Left renal pelvis (tissue), 4 donors: ENCODE results near the gene CXorf38. TPM values are rescaled to one million over a fixed set of nuclear protein-coding genes. Genes with fewer than 3 reads are reported as not detected.
"Not testable (repeated sequence)": the region's sequence is repeated elsewhere in the genome, so short reads cannot be mapped to it uniquely, and the experiment has no call there.

Experiments used
- DNase-seq, 4 donors: peaks; one replicate each; pipeline ENCODE4 v3.0.0-alpha.2; 2013; ENCODE audit warnings: low read depth in 4 of 4, low spot score in 3 of 4
- polyA plus RNA-seq, 4 donors: library from polyadenylated mRNA; unstranded; fragments of 120-200 nt; gene quantifications; one replicate each; pipeline ENCODE4 v1.2.1, GENCODE V29; 2013; ENCODE audit not compliant: insufficient read length in 4 of 4

Gene CXorf38
- polyA plus RNA-seq, 4 donors, result 10.2 to 12.1 (median 11.2) TPM

DNA sequence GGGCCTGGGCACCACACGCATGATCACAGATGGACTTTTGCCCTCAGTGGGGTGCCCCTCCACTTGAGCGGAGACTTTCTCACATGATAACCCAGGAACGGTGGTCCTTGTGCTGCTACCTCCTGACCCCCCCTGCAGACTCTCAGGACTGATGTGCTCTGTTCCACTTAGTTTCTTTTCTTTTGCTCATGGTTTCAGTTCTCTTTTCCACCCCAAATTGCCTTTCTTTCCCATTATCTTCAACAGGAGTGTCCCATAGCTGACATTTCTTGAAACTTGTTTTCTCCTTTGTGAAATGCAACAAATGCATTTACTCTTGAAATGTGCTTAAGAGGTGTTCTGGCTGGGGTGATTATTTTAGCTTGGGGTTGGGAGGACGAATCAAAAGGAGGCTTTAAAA, 15.2 kb downstream of the CXorf38 start:
- DNase-seq, result no peak

DNA sequence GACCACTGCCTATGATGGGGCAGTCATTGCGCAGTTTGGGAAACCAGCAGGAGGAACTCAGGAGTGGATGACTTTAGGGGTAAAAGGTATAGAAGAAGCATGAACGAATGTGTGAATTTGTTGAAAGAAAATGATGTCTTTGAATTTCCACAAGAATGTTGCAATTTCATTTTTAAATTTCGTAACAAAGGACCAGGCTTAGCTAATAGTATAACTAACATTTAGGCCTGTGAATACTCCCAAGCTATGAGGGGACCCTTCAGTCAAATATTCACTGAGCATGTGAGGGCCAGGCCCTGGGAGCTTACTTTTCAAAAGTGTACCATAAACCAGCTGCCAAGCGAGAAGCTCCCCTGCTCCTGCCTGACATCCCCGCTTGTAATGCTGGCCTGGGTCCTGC, 18.9 kb downstream of the CXorf38 start:
- DNase-seq, result no peak

DNA sequence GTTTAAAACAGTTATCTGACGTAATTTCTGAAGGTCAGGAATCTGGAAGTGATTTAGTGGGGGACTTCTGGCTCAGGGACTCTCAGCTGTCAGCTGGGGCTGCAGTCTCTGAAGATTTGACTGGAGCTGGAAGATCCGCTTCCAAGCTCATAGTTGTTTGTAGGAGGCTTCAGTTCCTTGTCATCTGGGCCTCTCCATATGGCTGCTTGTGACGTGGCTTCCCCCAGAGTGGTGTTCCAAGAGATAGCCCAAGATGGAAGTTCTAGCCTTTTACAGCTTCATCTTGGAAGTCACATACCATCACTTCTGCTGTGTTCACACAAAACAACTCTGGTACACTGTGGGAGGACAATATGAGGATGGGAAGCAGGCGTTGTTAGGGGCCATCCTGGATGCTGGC, 22.1 kb downstream of the CXorf38 start:
- DNase-seq, result no peak

DNA sequence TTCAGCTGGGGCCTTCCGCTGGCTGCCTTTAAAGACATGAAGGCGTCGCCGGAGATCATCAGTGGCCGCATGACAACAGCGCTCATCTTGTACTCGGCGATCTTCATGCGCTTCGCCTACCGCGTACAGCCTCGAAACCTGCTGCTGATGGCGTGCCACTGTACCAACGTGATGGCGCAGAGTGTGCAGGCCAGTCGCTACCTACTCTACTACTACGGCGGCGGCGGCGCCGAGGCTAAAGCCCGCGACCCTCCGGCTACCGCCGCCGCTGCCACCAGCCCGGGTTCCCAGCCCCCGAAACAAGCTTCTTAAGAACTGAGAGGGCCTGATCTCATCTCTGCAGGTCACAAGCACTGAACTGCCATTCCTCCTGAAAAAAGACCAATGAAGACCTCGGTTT, 23.7 kb downstream of the CXorf38 start:
- no peak for DNase-seq

DNA sequence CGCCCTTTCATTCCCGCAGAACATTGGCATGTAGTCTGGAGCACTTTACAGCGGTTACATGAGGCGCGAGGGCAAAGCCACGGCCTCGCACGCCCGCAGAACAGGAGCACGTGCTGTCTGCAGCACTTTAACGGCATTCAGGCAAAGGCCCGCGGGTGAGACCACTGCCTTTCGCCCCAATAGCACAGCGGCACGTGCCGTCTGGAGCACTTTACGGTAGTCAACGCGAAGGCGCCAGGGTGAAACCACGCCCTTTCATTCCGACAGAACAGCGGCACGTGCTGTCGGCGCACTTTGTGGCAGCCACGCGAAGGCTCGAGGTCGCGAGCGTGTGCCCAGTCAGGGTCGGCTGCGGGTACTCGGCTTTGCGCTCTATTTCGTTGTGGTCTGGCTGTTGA, 24.2 kb downstream of the CXorf38 start, which contains the start of gene MPC1L:
MPC1L (plus strand) TSS at position 290 of the 398 bp plus-strand sequence. CDS start 138 bp downstream, outside the sequence.
- DNase-seq, result no peak

DNA sequence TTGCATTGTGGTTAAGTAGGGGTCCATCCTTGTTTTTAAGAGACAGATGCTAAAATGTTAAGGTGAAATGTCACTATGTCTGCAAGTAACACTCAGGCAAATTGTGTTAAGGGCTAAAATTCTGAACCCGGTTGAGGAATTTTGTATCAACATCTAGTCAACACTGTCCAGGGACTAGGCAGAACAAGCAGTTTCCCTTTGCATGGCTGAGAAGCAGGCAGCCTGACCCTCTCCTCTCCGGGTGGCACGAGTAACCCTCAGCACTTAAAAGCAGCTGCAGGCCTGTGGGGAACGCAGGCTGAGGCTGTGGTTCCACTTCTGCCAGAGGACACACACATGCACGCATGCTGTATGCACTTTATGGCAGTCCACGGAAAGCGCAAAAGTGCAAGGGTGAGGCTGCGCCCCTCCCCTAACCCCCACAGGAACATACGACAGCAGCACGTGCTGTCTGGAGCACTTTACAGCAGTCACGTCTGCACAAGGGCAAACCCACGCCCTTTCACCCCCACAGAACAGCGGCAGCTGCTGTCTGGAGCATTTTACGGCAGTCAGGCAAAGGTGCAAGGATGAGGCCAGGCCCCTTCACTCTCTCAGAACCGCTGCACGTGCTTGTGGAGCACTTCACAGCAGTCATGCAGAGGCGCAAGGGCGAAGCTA, 24.8 kb downstream of the CXorf38 start:
- no peak for DNase-seq

DNA sequence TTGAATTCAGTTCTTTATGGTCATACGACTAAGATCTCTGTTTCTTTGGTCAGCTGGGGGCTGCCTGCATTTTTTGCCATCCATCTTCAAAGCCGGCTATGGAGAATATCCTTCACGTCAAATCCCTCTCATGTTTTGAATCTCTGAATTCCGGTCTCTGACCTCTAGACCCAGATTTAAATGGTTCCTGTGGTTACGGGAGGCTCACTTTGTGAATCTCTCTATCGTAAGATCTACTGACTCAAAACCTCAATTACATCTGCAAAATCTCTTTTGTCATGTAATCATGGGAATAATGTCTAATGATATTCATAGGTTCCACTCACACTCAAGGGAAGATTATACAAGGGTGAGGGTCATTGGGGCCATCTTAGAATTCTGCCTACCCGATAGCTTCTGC, 29.8 kb downstream of the CXorf38 start:
- no peak for DNase-seq

DNA sequence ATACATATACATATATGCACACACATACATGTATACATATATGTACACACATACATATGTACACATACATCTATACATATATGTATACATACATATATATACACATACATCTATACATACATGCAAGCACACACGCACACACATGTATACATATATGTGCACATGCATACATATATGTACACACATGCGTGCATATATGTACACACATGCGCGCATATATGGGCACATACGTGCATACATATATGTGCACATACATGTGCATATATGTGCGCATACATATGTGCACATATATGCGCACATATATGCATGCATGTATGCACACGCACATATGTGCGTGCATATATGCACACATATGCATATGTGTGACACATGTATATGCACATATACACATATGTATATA, 31.4 kb downstream of the CXorf38 start:
- DNase-seq, result no peak

DNA sequence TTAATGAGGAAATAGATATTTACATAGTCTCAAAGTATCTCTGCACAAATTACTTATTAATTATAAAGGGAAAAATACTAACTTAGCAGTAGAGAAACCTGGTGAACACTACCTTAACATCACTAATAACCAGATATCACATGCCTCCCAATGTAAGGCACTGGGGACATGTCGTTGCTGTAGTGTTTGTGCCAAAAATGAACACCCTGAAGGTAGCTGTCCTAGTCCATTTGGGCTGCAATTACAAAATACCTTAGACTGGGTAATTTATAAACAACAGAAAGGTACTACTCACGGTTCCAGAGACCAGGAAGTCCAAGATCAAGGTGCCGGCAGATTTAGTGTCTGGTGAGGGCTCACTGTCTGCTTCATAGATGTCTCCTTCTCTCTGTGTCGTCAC, 34.9 kb downstream of the CXorf38 start:
- DNase-seq, result no peak

DNA sequence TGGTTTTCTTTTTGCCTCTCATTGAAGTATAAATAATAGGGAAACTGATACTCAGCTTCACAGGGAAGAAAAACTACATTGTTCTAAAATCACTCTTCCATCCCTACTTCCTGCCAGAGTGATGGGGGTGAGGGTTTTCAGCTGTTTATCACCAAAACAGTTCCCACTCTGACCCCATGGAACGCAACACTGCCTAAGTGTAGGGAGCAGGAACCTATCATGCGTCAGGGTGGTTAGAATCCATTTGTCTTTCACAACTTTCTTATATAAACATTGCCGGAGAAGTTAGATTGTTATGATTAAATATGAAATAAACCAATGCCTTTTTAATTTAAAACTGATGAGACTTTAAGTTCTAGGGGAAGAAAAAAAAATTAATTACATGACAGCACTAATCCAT, 40.0 kb downstream of the CXorf38 start:
- no peak for DNase-seq

DNA sequence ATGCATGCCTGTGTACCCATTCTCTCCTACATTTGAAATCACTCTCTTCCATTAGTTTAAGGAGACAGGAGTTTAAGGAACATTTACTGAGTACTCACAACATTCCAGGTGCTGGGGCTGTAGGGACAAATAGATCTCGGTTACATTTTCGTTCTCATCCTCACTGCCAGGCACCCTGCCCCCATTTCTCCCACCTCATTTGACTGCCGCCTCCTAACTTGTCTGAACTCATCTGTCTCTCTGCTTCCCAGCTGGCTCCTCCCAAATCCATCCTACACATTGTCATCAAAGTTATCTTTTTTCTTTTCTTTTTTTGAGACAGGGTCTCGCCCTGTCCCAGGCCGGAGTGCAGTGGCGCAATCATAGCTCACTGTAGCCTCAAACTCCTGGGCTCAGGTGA, 43.9 kb downstream of the CXorf38 start:
- DNase-seq, result no peak

DNA sequence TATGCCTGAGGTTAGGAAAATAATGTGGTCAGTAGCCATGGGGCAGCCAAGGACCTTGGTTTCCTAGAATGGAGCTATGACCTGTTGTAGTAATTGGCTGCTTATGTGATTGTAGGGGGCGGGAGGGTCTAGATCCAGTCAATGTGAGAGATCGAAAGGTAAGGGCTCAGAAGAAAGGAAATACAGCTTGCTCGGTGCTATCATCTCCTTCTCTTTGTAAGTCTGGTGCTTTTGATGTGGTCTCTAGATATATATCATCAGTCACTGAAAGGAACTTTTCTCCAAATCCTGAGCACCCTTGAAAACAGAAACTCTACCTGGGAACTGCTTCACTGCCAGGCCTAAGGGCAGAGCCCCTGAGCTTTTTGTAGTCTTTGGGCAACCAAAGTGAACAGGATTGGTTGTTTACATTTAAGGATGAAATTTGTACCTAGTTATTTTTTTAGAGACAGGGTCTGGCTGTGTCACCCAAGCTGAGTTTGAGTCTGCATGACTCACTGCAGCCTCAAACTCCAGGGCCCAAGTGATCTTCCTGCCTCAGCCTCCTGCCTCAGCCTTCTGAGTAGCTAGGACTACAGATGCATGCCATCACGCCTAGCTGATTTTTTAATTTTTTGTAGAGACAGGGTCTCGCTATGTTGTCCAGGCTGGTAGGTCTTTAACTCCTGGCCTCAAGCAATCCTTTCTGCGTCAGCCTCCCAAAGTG, 57.6 kb downstream of the CXorf38 start:
- not testable (repeated sequence) for DNase-seq

DNA sequence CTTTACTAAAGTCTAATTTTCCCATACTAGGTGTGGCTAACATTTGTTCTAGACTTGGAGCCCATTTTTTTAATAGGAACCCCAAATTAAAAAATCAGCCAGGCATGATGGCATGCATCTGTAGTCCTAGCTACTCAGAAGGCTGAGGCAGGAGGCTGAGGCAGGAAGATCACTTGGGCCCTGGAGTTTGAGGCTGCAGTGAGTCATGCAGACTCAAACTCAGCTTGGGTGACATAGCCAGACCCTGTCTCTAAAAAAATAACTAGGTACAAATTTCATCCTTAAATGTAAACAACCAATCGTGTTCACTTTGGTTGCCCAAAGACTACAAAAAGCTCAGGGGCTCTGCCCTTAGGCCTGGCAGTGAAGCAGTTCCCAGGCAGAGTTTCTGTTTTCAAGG, 59.7 kb downstream of the CXorf38 start:
- not testable (repeated sequence) for DNase-seq

DNA sequence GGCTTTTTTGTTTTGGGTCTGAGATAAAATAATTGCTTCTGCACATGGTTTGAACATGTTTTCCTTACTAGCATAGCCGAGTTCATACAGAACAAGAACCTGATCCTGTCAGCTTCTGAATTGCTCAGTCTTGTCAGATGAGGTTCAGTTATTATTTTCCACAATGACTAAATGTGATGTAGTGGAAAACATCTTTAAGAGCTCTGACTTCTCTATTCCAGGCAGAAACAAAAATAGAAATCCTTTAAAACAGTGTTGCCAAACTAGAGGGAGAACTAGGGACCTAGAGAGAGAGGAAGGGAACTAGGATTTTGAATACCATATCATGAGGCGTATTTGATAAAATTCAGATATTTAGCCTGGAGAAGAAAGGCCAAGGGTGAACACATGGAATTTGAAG, 64.5 kb downstream of the CXorf38 start:
- no peak for DNase-seq

DNA sequence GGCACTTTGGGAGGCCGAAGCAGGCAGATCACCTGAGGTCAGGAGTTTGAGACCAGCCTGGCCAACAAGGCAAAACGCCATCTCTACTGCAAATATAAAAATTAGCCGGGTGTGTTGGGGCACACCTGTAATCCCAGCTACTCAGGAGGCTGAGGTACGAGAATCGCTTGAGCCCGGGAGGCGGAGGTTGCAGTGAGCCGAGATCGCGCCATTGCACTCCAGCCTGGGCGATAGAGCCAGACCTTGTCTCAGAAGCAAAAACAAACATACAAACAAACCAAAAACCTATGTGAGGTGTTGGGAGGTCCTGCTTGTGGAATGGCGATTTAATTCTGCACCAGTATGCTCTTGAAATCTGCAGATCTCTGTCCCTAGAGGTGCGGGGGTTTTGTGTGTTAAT, 65.2 kb downstream of the CXorf38 start:
- not testable (repeated sequence) for DNase-seq

DNA sequence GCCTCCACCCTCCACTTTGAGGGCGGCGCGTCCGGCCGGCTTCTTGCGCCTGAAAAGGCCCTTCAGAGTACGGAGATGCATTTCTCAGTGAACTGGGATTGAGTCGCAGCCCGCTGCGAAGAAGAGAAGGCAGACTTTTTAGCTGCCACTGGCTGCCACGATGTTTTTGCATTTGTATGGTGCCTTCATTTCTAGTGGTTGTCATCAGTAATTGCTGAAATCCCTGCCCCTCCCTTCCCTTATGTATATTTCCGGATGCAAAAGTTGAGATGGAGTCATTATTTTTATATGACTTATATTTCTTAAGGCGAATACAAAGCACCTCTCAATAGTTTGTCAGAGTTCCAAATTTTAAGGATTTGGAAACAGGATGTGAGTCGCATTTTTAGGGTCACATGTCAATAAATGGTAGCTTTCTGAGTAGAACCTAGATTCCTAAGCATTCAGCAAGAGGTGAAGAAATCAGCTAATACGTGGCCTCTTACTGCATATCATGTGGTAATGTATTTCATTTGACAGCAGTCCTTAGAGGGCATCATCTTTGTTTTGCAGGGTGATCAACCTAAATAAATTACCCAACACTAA, 65.9 kb downstream of the CXorf38 start:
- no peak for DNase-seq

DNA sequence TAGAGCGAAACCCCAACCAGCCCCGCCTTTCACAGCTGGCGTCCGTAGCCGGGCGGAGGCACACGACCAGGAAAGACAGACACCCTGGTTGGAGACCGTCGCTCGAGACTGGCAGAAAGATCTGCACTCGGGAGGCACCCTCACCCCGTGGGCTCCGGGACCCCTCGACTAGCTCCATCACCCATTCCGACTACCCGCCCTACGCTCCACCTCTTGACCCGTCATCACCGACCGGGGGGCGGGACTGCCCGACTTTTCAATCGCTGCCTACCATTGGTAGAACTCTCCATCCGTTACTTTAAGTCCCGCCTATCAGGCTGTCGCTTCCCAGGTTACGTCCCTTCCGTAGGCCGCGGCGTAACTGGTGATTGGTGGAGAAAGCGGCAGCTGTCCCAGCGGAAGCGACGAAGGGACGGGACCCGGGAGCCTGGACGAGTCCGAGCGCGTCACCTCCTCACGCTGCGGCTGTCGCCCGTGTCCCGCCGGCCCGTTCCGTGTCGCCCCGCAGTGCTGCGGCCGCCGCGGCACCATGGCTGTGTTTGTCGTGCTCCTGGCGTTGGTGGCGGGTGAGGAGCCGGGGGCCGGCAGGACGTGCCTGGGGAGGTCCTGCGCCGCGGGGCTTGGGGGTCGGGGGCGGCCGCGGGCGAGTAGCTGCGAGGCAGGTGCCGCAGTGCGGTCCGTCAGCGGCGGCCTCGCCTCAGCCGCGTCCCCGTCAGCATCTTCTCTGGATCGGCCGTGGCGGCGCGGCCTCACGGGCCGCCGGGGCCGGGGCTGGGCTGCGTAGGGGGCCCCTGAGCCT, 66.6 kb downstream of the CXorf38 start, which contains the start of gene ATP6AP2:
ATP6AP2 (plus strand) TSS at position 434 of the 799 bp plus-strand sequence; CDS start at position 530, 96 bp downstream.
- peak; percentile 81 to 87 (median 84) for DNase-seq

DNA sequence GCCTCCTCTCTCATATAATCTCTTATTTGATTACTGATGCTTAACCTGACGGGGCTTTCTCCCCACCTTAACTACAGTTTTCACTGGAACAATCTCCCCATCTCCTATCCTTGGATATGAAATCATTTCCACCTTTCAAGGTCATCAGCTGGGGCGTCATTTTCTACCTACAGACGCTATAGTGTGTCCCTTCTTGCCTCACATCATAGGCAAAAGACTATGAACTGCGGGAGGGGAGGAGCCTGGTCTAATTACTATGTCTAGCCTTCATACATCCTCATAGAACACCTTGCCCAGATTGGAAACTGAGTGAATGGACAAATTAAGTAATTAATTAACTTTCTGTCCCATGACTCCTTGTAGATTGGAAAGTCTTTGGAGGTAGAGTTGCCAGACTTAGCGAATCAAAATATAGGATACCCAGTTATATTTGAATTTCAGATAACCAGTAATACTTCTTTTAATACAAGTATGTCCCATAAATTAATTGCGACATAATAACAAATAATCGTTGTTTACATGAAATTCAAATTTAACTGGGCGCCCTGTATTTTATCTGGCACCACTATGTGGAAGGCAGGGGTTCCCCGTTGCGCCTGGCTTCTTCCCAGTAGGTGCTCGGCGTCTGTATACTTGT, 67.3 kb downstream of the CXorf38 start:
- no peak for DNase-seq

DNA sequence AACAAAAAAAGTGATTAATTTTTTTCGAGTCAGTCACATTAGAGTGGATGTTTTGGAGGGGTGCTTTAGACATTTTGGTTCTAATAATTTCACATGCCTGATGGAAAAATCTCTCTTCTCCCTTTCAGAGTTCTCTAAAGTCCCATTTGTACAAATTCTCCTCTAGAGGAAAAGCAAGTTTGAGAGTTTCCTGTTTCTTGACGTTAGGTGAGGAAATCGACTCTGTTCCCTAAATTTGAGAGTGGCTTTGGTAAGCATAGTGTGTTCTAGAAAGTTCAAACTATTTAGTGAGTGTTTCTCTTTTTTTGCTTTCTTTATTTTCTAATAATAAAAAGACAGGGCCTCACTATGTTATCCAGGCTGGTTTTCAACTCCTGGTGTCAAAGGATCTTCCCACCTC, 68.2 kb downstream of the CXorf38 start:
- DNase-seq, result no peak

DNA sequence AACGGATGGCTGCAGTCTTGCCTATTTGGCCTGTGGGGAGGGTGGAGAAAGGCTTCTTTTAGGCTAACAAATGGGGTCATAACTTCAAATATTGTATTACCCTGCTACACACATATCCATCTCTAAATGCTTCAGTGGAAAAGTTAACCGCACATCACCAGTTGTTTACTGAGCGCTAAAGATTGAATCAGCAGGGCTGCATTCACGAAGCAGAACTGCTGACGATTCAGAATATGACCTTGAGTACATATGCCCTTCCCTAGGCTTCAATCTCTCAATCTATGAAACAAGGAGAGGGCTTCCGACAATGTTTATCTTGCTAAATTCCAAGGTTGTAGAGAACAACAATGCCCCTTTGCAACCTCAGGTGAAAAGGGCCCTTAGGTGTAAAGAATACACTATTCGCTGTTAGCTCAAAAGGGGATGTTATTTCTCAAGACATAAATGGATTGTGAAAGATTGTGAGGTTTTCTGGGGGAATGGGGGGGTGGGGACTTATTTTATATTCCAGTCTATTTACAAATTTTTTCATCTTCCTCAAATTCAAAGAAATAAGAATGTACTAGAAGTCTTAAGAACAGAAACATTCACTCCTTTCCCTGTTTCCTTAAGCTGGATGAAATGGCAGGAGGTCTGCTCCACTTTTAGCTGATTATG, 69.2 kb downstream of the CXorf38 start:
- DNase-seq, result no peak
